ENCODE results near the gene HTATIP2.

- TF ChIP-seq POLR2A (IDR thresholded peaks at IDR 0.05): no peak
- TF ChIP-seq, protein P1, sequence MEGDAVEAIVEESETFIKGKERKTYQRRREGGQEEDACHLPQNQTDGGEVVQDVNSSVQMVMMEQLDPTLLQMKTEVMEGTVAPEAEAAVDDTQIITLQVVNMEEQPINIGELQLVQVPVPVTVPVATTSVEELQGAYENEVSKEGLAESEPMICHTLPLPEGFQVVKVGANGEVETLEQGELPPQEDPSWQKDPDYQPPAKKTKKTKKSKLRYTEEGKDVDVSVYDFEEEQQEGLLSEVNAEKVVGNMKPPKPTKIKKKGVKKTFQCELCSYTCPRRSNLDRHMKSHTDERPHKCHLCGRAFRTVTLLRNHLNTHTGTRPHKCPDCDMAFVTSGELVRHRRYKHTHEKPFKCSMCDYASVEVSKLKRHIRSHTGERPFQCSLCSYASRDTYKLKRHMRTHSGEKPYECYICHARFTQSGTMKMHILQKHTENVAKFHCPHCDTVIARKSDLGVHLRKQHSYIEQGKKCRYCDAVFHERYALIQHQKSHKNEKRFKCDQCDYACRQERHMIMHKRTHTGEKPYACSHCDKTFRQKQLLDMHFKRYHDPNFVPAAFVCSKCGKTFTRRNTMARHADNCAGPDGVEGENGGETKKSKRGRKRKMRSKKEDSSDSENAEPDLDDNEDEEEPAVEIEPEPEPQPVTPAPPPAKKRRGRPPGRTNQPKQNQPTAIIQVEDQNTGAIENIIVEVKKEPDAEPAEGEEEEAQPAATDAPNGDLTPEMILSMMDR (IDR thresholded peaks at IDR 0.05): no peak
Measured at GRCh38 chr11:20374741-20375300, 11.3 kb downstream of the HTATIP2 start.
